ENCODE results near the gene TMCO6.
"Not testable (repeated sequence)": the region's sequence is repeated elsewhere in the genome, so short reads cannot be mapped to it uniquely, and the experiment has no call there.

The TMCO6 gene

DNA sequence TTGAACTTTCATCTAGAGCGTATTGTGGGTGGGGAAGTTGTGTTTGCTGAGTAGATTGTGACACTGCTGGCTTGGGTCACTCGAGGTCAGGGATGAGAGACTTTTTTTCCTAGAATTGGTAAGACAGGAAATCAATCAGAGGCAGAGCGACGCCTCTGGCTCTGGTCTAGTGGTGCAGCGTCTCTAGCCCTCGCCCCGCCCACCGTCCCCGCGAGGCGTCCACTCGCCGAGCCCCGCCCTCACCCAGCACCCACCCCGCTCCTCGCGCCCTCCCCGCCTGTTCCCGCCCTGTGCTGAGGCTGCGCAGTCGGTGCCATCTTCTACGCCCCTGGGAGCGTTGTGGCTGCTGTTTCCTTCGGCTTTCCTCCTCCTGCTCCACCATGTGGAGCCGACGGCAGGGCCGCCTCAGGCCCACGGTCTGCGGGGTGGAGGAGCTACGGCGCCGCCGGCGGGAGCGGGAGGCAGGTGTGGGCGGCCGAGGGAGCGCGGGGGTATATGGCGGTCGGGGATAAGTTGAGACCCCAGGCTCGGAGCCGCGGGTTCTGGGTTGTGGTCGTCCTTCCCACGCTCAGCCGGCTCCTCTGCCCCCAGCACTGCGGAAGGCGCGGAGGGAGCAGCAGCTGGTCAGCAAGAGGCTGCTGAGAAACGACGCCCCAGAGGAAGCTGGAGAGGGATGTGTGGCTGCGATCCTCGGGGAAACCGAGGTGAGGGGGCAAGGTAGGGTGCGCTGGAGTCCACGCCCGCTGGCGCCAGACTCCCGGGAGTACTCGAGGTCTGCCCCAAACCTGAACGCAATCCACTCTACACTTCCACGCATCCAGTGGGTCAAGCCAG lies at the start of gene TMCO6:
Gene TMCO6, plus strand, starts transcription at position 304 of the 834 bp plus-strand sequence. Its CDS starts 77 bp downstream, at position 381.
- peak; percentile 98 for DNase-seq

DNA sequence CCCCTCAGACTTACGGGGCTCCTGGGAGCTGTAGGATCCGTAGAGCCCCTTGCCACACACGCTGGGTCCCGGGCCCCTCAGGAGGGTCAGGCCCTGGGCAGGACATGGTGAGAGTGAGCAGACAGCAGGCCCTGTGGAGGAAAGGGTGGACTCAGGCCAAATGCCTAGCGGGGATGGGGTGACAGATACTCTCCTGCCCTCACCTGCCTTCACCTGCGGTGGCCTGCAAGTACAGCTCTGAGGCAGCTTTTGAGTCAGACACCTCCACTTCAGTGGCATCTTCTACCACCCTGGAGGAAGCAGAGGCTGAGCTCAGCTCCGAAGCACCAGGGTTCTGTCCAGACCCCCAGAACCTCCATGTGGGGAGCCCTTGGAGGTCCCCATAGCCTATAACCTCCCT lies 48.4 kb upstream of the TMCO6 start:
- DNase-seq, result no peak

DNA sequence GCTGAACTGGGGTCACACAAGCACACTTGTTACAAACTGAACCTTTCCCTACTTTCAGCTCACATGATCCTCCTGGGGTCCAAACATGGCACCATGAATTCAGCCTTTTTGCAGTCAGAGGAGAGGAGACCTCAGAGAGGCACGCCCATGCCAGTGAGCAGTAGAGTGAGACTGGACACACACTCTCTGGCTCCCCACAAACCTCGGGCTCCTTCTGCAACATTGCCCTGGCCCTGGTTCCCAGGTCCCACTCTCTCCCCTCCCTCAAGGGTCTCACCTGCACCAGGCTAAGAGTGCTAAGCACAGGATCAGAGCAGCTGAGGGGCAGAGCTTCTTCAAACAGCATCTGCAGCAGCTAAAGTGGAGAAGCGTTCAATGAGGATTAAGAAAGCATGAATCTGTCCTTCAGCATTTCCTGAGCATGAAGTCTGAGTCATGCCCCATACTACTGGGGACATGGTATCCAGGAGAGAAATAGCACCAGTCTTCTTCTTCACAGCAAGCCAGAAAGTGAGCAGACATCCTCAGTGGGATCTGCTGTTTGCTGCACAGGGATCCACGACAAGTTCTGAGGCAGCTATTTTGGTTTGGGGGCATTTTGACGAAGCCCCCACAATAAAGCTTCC lies 47.4 kb upstream of the TMCO6 start:
- peak; percentile 21 for DNase-seq

DNA sequence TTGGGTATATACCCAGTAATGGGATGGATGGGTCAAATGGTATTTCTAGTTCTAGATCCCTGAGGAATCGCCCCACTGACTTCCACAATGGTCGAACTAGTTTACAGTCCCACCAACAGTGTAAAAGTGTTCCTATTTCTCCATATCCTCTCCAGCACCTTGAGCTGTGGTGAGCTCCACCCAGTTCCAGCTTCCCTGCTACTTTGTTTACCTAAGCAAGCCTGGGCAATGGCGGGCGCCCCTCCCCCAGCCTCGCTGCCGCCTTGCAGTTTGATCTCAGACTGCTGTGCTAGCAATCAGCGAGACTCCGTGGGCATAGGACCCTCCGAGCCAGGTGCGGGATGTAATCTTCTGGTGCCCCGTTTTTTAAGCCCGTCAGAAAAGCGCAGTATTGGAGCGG lies 46.2 kb upstream of the TMCO6 start:
- not testable (repeated sequence) for DNase-seq

DNA sequence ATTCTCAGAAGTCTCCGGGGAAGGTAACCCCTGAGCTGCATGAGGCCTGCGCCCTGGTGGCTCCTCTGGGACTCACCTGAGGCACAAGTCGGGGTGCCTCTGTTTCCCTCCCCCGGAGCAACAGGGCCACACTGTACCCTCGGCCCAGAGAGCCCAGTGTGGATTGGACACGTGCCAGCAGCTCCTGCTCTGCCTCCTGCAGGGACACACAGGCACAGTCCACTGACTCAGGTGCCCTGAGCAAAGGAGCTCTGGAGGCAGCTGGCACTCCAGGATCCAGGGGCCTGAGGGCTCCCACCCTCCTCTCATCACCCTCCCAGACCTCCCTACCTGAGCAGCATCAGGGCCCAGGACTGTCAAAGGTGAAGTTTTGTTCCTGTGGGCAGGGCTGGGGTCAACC lies 45.1 kb upstream of the TMCO6 start:
- no peak for DNase-seq

DNA sequence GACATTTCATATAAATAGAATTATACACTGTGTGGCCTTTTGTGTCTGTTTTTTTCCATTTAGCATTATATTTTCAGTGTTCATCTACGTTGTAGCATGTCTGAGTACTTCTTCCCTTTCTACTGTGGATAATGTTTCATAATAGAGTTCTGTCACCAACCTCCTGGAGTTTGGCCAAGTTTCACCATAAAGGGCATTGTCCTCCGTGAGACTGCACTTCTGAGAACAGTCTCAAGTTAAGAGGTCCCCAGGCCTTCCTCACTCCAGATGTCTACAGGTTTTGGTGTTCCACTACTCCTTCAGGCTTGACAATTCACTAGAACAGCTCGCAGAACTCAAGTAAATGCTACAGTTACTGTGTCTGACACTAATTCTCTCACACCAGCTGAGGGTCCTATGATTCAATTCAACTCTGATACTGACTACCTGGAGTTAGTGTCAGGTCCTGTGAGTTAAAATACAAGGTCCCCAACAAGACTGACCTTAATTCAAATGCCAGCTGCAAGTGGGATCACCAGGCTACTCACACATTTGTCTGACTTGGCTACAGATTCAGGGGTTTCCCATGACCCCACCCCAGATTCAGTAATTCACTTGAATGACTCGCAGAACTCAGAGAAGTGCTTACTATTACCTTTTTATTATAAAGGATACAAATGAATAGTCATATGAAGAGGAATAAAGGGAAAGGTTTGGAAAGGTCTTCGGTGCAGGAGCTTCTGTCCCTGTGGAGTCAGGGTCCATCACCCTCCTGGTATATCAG lies 43.5 kb upstream of the TMCO6 start:
- peak; percentile 87 for DNase-seq

DNA sequence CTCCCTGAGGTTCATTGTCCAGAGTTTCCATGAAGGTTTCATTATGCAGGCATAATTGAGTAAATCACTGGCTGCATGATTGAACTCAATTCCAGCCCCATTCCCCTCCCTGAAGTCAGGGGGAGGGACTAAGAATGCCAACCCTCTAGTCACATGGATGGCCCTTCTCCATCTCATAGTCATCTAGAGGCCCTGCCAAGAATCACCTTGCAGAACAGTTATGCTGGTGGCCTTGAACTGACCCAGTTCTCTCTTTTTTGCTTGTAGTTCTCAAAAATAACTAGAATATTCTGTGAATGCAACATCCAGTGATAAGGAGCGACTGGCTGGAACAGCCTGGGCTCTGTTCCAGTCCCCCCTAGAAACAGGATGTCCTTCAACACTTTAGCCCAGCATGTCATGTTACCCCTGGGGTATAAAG lies 42.9 kb upstream of the TMCO6 start:
- no peak for DNase-seq

DNA sequence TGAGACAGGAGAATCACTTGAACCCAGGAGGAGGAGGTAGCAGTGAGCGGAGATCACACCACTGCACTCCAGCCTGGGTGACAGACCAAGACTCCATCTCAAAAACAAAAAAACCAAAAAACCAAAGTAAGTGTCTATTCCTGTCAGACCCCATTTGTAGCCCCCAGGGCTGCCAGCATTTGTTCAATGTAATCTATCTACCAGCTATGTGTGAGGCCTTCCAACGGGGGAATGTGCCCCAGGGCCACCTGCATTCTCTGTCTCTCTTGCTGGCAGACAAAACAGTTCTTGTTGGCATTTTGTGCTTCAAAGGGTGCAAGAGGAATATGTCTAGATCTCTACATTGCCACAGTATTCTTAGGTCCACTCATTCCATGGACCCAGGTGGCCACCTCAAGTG lies 40.4 kb upstream of the TMCO6 start:
- DNase-seq, result no peak

DNA sequence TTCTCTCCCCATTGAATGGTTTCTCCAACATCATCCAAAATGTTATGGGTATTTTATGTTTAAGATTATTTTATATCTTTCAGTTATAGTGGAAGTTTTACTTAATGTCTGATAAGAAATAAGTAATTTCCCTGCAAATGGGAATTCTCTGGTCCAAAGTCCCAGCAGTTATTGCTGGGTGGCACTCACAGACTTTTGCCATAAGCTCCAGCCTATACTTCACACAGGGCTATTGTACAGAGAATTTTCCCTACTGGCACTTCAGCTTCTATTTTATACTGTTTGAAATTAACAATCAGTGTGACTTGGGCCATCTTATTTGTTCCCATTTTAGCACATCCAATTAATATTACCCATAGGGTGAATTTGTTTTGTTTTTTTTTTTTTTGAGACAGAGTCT lies 39.2 kb upstream of the TMCO6 start:
- DNase-seq, result no peak

DNA sequence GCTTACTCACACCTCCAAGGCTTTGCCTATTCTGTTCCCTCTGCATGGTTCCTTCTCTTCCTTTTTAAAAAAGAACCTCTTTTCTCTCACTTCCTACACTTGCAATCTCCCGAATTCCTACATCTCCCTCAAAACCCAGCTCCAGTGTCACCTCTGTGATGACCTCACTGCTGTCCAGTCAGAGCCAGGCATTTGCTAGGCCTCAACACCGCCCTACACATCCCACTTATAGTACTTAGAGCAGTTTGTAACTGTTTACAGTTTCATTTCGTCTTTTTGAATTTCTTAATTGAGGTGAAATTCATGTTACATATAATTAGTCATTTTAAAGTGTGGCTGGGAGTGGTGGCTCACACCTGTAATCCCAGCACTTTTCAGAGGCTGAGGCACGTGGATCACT lies 37.1 kb upstream of the TMCO6 start:
- no peak for DNase-seq

DNA sequence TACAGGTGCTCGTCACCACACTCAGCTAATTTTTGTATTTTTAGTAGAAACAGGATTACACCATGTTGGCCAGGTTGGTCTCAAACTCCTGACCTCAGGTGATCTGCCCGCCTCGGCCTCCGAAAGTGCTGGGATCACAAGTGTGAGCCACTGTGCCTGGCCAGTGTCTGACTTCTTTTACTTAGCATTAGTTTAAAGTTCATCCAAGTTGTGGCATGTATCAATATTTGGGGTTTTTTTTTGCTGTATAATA lies 35.9 kb upstream of the TMCO6 start:
- DNase-seq, result not testable (repeated sequence)

DNA sequence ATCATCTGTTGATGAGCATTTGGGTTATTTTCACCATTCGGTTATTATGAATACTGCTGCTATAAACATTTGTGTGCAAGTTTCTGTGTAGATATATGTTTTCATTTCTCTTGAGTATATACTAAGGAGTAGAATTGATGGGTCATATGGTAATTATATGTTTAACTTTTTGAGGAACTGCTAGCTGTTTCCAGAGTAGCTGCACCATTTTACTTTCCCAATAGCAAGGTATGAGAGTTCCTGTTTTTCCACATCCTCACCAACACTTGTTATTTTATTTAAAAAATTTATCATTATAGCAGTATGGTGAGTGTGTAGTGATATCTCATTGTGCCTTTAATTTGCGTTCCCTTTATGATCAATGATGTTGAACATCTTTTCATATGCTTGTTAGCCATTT lies 35.5 kb upstream of the TMCO6 start:
- DNase-seq, result no peak

DNA sequence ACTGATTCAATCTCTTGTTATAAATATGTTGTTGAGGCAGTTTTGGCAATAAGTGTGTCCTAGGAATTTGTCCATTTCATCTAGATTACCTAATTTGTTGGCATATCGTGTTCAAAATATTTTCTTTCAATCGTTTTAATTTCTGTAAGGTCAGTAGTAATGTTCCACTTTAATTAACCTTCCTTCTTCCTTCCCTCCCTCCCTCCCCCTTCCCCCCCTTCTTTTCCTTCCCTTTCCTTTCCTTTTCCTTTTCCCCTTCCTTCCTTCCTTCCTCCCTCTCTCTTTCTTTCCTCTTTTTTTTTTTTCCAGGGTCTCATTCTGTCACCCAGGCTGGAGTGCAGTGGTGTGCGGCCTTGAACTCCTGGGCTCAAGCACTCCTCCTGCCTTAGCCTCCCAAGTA lies 33.4 kb upstream of the TMCO6 start:
- DNase-seq, result no peak

DNA sequence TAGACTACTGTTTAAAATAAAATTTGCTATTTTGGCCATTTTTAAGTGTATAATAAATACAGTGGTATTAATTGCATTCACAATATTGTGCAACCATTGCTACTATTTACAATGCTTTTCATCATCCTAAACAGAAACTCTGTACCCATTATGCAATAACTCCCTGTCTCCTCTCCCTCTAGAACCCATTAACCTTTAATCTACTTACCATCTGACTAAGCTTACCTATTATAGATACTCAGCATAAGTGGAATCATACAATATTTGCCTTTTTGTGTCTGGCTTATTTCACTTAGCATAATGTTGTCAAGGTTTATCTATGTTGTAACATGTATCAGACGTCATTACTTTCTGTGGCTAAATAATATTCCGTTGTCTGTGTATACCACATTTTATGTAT lies 32.2 kb upstream of the TMCO6 start:
- DNase-seq, result no peak

DNA sequence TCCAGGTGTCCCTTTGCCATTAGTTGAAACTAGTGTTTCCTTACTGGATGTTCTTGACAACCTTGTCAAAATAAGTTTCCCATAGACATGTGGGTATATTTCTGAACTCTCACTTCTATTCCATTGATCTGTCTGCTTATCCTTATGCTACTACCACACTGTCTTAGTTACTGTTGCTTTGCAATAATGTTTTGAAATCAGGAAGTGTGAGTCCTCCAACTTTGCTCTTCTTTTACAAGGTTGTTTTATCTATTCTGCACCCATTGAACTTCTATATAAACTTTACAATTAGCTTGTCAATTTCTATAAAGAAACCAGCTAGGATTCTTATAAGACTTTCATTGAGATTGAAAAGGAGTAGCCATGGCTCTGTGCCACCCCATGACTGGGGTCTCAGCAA lies 30.5 kb upstream of the TMCO6 start:
- no peak for DNase-seq

DNA sequence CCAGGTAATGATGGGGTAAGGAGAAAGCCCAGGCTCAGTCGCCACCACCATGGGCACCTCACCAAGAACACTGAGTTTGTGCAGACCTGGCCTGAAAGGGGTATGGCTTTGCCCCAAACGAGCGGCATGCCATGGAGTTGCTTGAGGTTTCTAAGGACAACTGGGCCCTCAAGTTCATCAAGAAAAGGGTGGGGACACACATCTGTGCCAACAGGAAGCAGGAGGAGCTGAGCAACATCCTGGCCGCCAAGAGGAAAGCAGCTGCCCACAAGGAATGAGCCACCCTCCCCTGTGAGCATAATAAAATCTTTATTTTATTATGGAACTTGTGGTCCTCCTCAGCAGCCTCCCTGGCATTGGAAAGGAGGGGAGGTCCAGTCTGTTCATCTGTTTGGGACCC lies 30.1 kb upstream of the TMCO6 start:
- peak; percentile 40 for DNase-seq

DNA sequence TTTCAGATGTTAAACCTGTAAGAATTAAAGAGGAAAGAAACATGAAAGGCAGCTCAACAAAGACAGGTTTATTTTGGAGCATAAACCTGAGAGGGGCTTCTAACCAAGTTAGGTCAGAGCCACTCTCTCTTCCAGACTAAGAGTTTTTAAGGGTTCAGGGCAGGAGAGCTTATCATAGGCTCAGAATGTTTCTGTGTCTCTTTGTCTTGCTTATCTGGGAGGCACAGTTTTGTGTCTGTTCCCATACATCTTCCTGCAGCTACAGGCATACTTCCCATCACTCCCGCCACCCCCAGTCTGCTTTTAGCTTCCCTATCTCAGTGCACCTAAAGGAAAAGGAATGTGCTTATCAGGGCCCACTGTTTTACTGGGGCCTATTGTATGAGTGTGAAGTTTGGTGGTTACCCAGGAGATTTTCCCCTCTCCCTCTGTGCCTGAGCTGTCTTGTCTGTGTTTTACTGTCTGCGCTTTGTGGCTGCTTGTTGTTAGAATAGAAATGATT lies 28.2 kb upstream of the TMCO6 start:
- no peak for DNase-seq

DNA sequence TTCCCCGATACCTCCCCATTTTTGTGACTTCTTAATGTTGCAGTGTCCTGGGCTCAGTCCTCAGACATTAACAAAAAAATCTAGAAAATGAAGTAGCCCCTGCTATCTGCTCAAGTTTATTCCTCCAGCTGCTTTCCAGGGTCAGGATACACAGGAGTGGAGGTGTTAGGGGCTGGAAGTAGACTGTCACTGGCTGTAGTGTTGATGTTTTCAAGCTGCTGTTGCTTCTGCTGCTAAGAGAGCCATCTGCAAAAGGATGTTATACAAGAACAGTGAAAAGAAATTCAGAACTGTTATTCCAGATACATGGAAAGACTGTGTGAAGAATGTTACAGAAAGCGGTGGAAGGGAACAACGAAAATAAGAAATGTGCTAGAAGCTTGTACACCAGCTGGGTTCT lies 16.9 kb upstream of the TMCO6 start:
- DNase-seq, result no peak

DNA sequence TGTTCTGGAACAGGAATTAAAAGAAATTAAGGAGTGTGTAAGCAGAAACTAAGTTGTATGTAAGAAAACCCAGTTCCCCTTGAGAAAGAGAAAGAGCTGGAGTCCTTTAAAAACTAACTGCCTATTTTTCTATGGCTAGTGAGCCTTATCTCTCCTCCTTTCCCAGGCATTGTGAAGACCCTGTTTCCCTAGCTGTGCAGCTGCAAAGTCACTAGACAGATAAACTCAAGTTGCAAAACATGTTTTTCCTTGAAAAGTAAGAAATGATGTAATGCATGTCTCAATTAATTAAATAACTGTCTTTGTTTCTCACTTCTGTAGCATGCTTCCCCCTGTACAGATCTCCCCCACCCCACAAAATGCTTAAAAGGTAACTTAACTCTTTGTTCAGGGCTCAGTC lies 16.2 kb upstream of the TMCO6 start:
- not testable (repeated sequence) for DNase-seq

DNA sequence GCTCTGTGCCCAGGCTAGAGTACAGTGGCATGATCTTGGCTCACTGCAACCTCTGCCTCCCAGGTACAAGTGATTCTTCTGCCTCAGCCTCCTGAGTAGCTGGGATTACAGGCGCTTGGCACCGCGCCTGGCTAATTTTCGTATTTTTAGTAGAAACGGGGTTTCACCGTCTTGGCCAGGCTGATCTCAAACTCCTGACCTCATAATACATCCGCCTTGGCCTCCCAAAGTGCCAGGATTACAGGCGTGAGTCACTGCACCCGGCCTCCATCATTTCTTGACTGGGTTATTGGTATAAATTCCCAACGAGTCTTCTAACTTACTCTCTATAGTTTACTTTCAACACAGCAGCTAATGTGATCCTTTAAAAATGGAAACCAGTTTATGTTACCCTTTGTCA lies 14.4 kb upstream of the TMCO6 start:
- not testable (repeated sequence) for DNase-seq

DNA sequence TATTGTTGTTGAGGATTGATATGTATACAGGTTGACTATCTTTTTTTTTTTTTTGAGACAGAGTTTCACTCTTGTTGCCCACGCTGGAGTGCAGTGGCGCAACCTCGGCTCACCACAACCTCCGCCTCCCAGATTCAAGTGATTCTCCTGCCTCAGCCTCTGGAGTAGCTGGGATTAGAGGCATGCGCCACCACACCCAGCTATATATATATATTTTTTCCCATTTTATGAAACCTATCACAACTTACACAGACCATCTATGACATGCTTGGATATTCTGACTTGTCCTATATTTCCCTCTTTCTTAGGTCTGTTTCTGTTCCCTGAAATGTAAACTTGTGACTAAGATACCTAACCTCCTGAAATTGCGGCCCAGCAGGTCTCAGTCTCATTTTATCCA lies 11.3 kb upstream of the TMCO6 start:
- no peak for DNase-seq

DNA sequence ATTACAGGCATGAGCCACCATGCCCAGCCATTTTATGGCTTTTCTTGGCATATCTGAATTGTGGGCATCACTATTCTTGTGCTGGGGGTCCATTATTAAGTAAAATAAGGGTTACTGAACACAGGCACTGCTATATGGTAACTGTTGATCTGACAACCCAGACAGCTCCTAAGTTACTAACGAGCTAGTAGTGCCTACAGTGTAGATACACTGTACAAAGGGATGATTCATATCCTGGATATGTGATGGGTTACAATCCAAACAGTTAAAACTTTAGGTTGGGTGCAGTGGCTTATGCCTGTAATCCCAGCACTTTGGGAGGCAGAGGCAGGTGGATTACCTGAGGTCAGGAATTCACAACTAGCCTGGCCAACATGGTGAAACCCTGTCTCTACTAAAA lies 10.5 kb upstream of the TMCO6 start:
- no peak for DNase-seq

DNA sequence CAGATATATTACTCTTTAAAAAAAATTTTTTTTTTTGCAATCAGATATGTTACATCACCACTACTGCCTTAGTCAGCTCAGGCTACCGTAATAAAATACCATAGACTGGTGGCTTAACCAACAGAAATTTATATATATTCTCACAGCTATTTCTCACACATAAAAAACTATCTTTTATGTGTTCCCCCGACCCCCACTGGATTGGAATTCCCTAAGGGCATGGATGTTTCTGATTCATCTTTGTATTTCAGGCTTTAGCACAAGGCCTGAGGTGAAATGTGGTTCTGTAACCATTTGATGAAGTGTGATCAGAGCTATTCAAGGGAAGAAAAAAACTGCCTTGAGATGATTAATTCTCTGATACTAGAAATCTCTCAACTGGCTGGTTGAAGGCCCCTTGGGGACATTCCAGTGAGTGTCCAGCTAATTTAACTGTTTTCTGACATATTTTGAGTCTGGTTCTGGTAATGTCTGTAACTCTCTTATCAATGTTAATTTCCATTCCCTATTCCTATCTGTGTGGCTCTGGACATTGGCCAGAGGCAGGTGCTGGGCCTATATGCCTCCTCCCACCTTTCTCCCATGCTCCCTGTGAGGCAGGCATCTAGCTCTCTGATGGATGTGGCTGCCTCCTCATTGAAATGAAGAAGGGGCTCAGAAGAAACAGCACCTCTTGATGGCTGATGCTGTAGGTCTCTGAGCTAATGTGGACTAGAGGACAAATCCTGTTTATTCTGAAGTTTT lies 8.8 kb upstream of the TMCO6 start:
- DNase-seq, result no peak
